Adrenal gland (tissue), 12 donors: ENCODE data around the gene SLC6A12. TPM values are rescaled to one million over a fixed set of nuclear protein-coding genes. Genes with fewer than 3 reads are reported as not detected.
A peak's percentile ranks its signal among the peaks of the same experiment; 100 is the strongest.
"Not testable (repeated sequence)": the region's sequence is repeated elsewhere in the genome, so short reads cannot be mapped to it uniquely, and the experiment has no call there.

ENCODE experiments used
- DNase-seq, 7 donors: peaks; one replicate each; pipeline ENCODE4 v3.0.0-alpha.2; 2019 to 2020
- H3K27ac ChIP-seq, 5 donors: fragments of 200-600 bp; sonication (generic) in 4 of 5; 1 replicate in 3 of 5; 2 replicates in 2 of 5; pipeline versions ENCODE4 v1.5.1 to v1.8.0; 2016 to 2020; ENCODE audit warnings: mild to moderate bottlenecking in 1 of 5
- H3K27me3 ChIP-seq: fragments of 200-600 bp; 2 replicates; pipeline ENCODE4 v1.8.0; 2021
- H3K36me3 ChIP-seq, 2 donors: fragments of 200-600 bp; replicated peaks in 1 of 2; 1 replicate in 1 of 2; 2 replicates in 1 of 2; pipeline versions ENCODE4 v1.5.1 to v1.8.0; 2018 to 2022
- H3K4me1 ChIP-seq, 2 donors: fragments of 200-600 bp; replicated peaks in 1 of 2; 1 replicate in 1 of 2; 2 replicates in 1 of 2; pipeline versions ENCODE4 v1.5.1 to v1.8.0; 2018 to 2021
- H3K4me3 ChIP-seq, 4 donors: fragments of 200-600 bp; sonication (generic) in 3 of 4; one replicate each; pipeline ENCODE4 v1.5.1; 2016 to 2018
- H3K9me3 ChIP-seq, 3 donors: fragments of 200-600 bp; sonication (generic) in 1 of 3; replicated peaks in 1 of 3; 1 replicate in 2 of 3; 2 replicates in 1 of 3; pipeline versions ENCODE4 v1.5.1 to v1.8.0; 2016 to 2021
- POLR2A ChIP-seq, 2 donors: fragments of 450-650 bp; IDR thresholded peaks; one replicate each; pipeline ENCODE4 v1.6.1; 2017; ENCODE audit warnings: antibody characterized with exemption in 2 of 2, mild to moderate bottlenecking in 2 of 2, moderate library complexity in 1 of 2
- WGBS, 4 donors: extraction: QIAGEN DNeasy Blood & Tissue Kit in 2 of 4; methylation state at CpG; one replicate each; pipeline versions ENCODE4 v1.1.5 to v1.1.7; 2013 to 2017; 5-methylcytosine and 5-hydroxymethylcytosine counted together
- intact Hi-C, 2 donors: fragments of 100-400 bp; cut with DNase I; formaldehyde crosslinking; loops; one replicate each; pipeline versions ENCODE4 v1.14.1 to v1.15.0; 2022 to 2023
- polyA plus RNA-seq, 3 donors: library from polyadenylated mRNA; stranded (reverse); fragments of 200-250 nt in 2 of 3; fragments of 350-450 nt in 1 of 3; fragmentation: Illumina TruSeq in 1 of 3; extraction: RNeasy Lipid Tissue Mini Kit (QIAGEN cat#74804) in 1 of 3; gene quantifications; one replicate each; pipeline ENCODE4 v1.2.3, GENCODE V29; 2013 to 2014
- total RNA-seq, 9 donors: library from RNA; depleted of rRNA in 4 of 9; stranded (reverse); fragments of >200 nt in 4 of 9; fragments of 120-200 nt in 1 of 9; fragmentation: NEBNext Ultra II Directional in 1 of 9; extraction: Animal tissue kit (Norgen Biotek cat#: 25700) in 1 of 9; gene quantifications; one replicate each; pipeline versions ENCODE4 v1.1.0 to v1.2.4, GENCODE V29; 2013 to 2023
- TF ChIP-seq, protein P1 (sequence below), 6 experiments: fragments of 450-650 bp in 4 of 6; fragments of 200-600 bp in 2 of 6; sonication (generic) in 1 of 6; IDR thresholded peaks; 1 replicate in 5 of 6; 2 replicates in 1 of 6; pipeline versions ENCODE4 v1.5.1 to v1.8.0; 2016 to 2021; ENCODE audit warnings: antibody characterized with exemption in 6 of 6, mild to moderate bottlenecking in 2 of 6, moderate library complexity in 1 of 6
- donor health status: healthy with polysubstance abuse.
- donor health status: Bipolar disorder and iron deficiency.
- donor health status: DM: yes; HTN: yes; CAD: no.
- donor health status: DM: no; HTN: no; CAD: no.
- donor health status: DM: no; HTN: no; CAD: no.
- donor health status: DM: yes; HTN: yes; CAD: no.

The SLC6A12 gene
- total and polyA plus RNA-seq, 12 donors: 0.33 to 4.3 (median 1.4) TPM

DNA sequence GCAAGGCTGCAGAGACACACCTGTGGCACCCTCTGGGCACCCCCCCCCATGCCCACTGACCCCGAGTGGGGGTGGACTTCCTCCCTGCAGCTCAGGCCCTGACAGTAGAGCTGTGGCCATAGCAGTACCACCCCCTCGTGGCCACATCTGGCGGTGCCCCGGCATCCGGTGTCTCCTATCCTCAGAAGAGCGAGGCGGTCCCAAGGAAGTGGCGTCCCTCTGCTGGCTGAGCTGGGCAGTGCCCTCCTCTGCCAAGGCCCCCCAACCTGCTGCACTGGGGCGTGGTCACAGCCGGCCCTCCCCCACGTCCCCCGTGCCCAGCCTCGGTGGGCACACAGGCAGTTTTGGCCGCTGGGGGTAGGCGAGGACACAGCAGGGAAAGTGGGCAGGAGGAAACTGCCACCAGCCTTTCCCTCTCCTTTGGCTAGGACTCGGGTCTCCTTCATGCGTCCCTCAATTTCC is 6.0 kb upstream of the SLC6A12 start:
- Histone ChIP-seq H3K27ac (no peak overlapping the region), H3K27me3 (no peaks in the 10 kb centered on the region), H3K4me1 (no peaks in the 10 kb centered on the region), H3K9me3 (no peaks in the 10 kb centered on the region), H3K36me3 (no peaks in the 10 kb centered on the region), H3K4me3 (no peak overlapping the region)
- TF ChIP-seq POLR2A (IDR thresholded peaks at IDR 0.05): no peak
- TF ChIP-seq, protein P1, sequence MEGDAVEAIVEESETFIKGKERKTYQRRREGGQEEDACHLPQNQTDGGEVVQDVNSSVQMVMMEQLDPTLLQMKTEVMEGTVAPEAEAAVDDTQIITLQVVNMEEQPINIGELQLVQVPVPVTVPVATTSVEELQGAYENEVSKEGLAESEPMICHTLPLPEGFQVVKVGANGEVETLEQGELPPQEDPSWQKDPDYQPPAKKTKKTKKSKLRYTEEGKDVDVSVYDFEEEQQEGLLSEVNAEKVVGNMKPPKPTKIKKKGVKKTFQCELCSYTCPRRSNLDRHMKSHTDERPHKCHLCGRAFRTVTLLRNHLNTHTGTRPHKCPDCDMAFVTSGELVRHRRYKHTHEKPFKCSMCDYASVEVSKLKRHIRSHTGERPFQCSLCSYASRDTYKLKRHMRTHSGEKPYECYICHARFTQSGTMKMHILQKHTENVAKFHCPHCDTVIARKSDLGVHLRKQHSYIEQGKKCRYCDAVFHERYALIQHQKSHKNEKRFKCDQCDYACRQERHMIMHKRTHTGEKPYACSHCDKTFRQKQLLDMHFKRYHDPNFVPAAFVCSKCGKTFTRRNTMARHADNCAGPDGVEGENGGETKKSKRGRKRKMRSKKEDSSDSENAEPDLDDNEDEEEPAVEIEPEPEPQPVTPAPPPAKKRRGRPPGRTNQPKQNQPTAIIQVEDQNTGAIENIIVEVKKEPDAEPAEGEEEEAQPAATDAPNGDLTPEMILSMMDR (IDR thresholded peaks at IDR 0.05): peak; percentile 38 to 70 (median 54)
- intact Hi-C loops: no loop called here
- 19 to 52% (median 32%) methylated on average over 5 to 17 of the region's 17 CpGs for WGBS, 4 donors
- peak; percentile 42 to 79 (median 59) for DNase-seq

- no peaks in the 10 kb centered on the region for H3K27me3 ChIP-seq
- DNase-seq: no peak
- intact Hi-C loops: no loop called here
- H3K27ac ChIP-seq: no peak overlapping the region
- TF ChIP-seq POLR2A (IDR thresholded peaks at IDR 0.05): no peak
- TF ChIP-seq, protein P1 (IDR thresholded peaks at IDR 0.05): no peak
- H3K4me3 ChIP-seq: no peak overlapping the region
- 80 to 84% (median 83%) methylated on average over 29 to 30 of the region's 30 CpGs for WGBS, 4 donors
- no peaks in the 10 kb centered on the region for H3K36me3 ChIP-seq
- no peaks in the 10 kb centered on the region for H3K4me1 ChIP-seq
- H3K9me3 ChIP-seq: no peaks in the 10 kb centered on the region
These were observed 5.0 kb upstream of the SLC6A12 start for GRCh38 chr12:218728-219590.

- WGBS, 4 donors: 83 to 91% (median 88%) methylated on average over 1 to 5 of the region's 5 CpGs
- Histone ChIP-seq H3K27ac (no peak overlapping the region), H3K4me1 (no peaks in the 10 kb centered on the region), H3K27me3 (no peaks in the 10 kb centered on the region), H3K4me3 (no peak overlapping the region), H3K36me3 (no peaks in the 10 kb centered on the region), H3K9me3 (no peaks in the 10 kb centered on the region)
- no peak for DNase-seq
- intact Hi-C loops: no loop called here
- TF ChIP-seq, protein P1 (IDR thresholded peaks at IDR 0.05): no peak
- no peak for TF ChIP-seq POLR2A (IDR thresholded peaks at IDR 0.05)
These were observed 4.3 kb upstream of the SLC6A12 start for GRCh38 chr12:218221-218620.

DNA sequence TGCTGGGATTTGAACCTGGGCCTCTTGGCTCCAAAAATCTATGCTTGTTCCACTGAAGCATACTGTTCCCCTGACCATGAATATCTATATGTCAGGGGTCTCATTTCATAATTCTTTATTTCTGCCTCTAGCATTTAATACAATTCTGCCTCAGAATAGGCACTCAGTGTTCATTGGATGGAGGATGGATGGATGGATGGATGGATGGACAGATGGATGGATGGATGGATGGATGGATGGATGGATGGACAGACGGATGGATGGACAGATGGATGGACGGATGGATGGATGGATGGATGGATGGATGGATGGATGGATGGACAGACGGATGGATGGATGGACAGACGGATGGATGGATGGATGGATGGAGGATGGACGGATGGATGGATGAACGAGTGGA is 3.1 kb upstream of the SLC6A12 start:
- H3K4me3 ChIP-seq, DNase-seq, H3K4me1 ChIP-seq, H3K36me3 ChIP-seq, intact Hi-C loops, H3K27ac ChIP-seq, H3K27me3 ChIP-seq, H3K9me3 ChIP-seq: not testable (repeated sequence)
- 57 to 77% (median 68%) methylated on average over 6 of the region's 6 CpGs for WGBS, 4 donors

- DNase-seq: no peak
- intact Hi-C loops: no loop called here
- H3K9me3 ChIP-seq: no peaks in the 10 kb centered on the region
- H3K4me3 ChIP-seq: no peak overlapping the region
- 86 to 96% (median 90%) methylated on average over 2 to 6 of the region's 6 CpGs for WGBS, 4 donors
- TF ChIP-seq, protein P1 (IDR thresholded peaks at IDR 0.05): no peak
- TF ChIP-seq POLR2A (IDR thresholded peaks at IDR 0.05): no peak
- H3K27ac ChIP-seq: no peak overlapping the region
- H3K4me1 ChIP-seq: no peaks in the 10 kb centered on the region
- H3K36me3 ChIP-seq: no peaks in the 10 kb centered on the region
- no peaks in the 10 kb centered on the region for H3K27me3 ChIP-seq
These were observed 1.2 kb upstream of the SLC6A12 start for GRCh38 chr12:215116-215515.
